HG02973 (cell line): Measurements from ENCODE around the gene RARS2.
"Not testable (repeated sequence)": the region's sequence is repeated elsewhere in the genome, so short reads cannot be mapped to it uniquely, and the experiment has no call there.

Experiments used
- ATAC-seq: cut with Tn5 transposase; IDR thresholded peaks from one replicate; pipeline ENCODE4 v1.9.1; 2021; ENCODE audit warnings: moderate library complexity; ENCODE audit not compliant: unreplicated experiment

The RARS2 gene, protein sequence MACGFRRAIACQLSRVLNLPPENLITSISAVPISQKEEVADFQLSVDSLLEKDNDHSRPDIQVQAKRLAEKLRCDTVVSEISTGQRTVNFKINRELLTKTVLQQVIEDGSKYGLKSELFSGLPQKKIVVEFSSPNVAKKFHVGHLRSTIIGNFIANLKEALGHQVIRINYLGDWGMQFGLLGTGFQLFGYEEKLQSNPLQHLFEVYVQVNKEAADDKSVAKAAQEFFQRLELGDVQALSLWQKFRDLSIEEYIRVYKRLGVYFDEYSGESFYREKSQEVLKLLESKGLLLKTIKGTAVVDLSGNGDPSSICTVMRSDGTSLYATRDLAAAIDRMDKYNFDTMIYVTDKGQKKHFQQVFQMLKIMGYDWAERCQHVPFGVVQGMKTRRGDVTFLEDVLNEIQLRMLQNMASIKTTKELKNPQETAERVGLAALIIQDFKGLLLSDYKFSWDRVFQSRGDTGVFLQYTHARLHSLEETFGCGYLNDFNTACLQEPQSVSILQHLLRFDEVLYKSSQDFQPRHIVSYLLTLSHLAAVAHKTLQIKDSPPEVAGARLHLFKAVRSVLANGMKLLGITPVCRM

DNA sequence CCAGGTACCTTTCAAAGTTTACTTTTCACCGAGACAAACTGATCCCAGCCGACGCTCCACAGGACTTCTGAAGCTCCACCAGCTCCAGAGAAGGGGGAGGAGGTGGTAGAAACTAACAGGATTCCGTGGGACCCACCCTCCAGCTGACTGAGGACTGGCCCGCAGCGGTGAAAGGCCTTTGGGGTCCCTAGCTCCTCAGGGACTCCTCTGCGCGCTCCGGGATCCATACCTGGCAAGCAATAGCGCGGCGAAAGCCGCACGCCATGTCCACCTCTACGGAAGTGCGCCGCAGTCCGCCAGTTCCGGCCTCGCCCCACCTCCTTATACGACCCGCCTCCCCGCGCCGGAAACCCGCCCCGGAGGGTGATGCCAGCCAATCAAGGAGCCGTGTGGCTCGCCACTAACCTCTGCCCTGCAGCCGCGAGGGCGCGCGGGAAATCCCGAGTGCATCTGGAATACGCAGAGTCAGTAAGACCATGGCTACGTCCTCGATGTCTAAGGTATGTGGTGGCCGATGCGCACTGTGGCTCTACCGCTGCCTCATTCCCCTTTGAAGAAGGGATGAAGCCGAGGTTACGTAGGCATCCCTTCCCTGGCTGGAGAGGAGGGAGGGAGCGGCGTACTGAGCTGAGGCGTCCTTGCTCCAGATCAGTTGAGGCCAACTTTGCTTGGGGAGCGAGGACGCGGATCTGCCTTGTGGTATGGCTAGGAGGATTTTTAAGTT lies at the start of gene RARS2, which contains the start of gene ORC3:
TSS of gene RARS2 (minus strand) at position 295 of the 724 bp plus-strand sequence. CDS start at position 265, 30 bp downstream.
TSS of gene ORC3 (plus strand) at position 443 of the 724 bp plus-strand sequence. CDS start at position 477, 34 bp downstream.
- ATAC-seq, result peak; percentile 100

DNA sequence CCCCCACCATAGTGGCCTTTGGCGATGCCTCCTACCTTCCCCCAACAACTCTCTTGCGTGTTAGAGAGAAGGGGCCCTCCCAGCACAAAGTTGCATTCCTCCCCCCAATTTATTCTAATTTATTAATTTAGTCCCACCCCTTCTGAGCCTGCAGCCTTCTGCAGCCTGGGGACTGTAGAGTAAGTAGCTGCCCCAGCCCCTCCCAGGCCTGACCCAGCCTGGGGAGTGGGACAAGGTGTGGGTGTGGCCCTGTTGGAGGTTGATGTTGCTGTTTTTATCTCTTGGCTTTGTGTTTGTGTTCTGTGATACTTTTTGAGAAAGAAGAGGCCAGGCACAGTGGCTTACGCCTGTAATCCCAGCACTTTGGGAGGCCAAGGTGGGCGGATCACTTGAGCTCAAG lies 49.6 kb upstream of the RARS2 start:
- no peak for ATAC-seq

DNA sequence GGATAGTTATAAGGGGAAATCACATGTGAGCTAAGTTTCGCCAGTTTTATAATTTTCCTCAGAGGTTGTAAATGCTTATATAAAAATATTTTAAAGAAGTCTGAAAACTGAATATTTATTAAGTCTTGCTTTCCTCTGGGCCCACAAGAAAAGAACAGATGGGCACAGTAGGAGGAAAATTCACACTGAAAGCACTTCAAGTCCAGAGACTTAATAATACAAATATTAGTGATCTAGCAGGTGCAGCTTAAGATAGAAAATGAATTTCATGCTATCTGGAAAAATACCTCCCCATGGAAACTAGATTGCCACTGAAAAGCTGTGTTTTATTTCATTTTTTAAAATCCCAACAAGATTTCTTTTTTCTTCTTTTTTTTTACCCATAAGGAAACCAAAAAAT lies 47.3 kb upstream of the RARS2 start:
- ATAC-seq, result no peak

GRCh38 chr6:87636315-87636714 lies 46.5 kb upstream of the RARS2 start:
- ATAC-seq, result no peak

GRCh38 chr6:87633851-87634250 lies 44.1 kb upstream of the RARS2 start:
- ATAC-seq, result no peak

DNA sequence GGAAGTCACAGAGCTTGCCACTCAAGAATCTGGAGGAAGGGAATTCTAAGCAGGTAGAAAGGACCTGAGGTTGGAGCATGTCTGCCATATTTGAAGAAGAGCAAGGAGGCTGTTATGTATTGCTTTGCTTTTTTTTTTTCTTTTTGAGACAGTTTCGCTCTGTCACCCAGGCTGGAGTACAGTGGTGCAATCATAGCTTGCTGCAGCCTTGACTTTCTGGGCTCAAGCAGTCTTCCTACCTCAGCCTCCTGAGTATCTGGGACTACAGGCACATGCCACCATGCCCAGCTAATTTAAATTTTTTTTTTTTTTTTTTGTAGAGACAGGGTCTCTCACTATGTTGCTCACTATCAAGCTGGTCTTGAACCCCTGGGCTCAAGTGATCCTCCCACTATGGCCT lies 41.0 kb upstream of the RARS2 start:
- ATAC-seq, result no peak

- ATAC-seq, result no peak
Measured at GRCh38 chr6:87628881-87629280, 39.1 kb upstream of the RARS2 start.

DNA sequence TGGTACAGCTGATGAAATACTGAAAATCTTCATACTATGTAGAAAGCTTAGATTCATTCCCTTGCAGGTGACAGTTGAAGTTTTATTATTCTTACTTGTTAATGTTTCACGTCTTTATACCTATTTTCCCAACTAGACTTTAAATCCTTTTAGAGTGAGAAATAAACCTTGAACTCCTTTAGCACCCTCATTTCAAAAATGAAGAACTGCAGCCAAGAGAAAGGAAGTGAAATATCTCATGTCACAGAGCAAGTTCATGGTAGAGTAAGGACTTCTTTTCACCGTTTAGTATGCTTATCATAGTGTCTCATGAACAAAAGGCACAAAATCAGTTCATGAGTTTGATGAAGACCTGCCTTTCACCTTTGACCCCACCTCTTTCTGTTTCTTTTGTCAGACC lies 38.6 kb upstream of the RARS2 start:
- ATAC-seq, result no peak

DNA sequence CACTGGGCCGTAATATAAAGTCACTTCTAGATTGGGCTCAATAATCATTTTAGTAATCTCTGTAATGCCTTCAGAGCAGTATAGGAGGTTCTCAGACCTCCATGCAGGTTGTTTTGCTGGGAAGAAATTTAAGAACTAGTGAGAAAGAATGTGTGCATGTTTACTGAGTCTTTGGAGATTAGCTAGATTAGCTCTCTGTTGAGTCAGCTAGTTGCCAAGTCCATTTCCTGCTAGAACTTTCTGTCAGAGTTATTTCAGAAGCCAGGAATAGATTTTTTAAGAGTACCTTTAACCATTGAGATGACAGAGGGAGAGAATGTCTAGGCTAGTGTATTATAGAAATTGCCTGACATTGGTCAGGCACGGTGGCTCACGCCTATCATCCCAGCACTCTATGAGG lies 33.5 kb upstream of the RARS2 start:
- no peak for ATAC-seq

GRCh38 chr6:87618531-87618930 lies 28.7 kb upstream of the RARS2 start:
- no peak for ATAC-seq

DNA sequence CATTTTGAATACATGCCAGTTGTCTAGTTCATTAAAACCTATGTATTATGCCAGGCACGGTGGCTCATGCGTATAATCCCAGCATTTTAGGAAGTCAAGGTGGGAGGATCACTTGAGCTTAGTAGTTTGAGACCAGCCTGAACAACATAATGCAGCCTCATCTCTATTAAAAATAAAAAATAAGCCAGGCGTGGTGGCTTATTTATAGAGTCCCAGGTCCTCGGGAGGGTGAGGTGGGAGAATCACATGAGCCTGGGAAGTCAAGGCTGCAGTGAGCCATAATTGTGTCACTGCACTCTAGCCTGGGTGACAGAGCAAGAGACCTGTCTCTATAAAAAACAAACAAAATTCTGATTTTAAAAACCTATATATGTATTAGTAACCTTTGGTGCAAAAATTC lies 27.6 kb upstream of the RARS2 start:
- ATAC-seq, result no peak

DNA sequence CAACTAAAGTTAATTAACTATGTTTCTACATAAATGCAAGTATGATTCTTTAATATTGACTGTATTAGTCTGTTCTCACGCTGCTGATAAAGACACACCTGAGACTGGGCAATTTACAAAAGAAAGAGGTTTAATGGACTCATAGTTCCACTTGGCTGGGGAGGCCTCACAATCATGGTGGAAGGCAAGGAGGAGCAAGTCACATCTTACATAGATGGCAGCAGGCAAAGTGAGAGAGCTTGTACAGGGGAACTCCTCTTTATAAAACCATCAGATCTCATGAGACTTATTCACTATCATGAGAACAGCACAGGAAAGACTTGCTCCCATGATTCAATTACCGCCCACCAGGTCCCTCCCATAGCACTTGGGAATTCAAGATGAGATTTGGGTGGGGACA lies 23.2 kb upstream of the RARS2 start:
- not testable (repeated sequence) for ATAC-seq

- ATAC-seq, result no peak
Measured at GRCh38 chr6:87608802-87609201, 19.0 kb upstream of the RARS2 start.

GRCh38 chr6:87606199-87606598 lies 16.4 kb upstream of the RARS2 start:
- no peak for ATAC-seq

DNA sequence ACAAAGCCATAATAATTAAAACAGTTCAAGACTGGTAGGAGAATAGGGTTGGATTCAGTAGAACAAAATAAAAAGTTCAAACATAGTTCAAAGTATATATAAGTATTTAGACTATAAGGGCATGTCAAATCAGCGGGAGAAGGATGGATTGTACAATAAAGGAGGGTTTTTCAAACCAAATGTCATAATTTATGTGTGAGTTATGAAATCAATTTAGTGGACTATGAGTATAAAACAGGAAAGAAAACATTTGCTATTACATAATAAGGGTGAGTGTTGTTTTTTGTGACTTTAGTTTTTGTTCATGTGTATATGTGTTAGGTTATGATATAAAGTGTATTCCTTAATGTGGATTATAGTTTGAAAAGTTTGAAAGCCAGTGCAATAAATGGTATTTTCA lies 10.8 kb upstream of the RARS2 start:
- ATAC-seq, result no peak

DNA sequence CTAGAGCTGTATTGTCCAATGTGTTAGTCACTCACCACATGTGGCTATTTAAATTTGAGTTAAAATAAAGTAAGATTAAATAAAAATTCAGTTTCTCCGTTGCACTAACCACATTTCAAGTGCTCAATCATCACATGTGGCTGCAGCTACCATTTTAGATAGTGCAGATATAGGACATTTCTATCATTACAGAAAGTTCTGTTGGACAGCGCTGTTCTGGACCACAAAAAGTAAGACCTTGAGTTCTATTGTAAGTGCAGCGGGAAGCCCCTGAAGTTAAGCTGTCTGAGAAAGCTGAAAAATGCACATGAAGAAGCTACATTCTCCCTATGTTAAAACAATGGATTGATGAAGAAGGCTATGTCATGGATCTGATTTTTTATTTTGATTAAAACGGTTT lies 1.2 kb upstream of the RARS2 start:
- no peak for ATAC-seq

- ATAC-seq, result peak; percentile 2
Measured at GRCh38 chr6:87590417-87590880, 662 bp upstream of the RARS2 start.

- no peak for ATAC-seq
Measured at GRCh38 chr6:87588756-87589407, 905 bp downstream of the RARS2 start.

DNA sequence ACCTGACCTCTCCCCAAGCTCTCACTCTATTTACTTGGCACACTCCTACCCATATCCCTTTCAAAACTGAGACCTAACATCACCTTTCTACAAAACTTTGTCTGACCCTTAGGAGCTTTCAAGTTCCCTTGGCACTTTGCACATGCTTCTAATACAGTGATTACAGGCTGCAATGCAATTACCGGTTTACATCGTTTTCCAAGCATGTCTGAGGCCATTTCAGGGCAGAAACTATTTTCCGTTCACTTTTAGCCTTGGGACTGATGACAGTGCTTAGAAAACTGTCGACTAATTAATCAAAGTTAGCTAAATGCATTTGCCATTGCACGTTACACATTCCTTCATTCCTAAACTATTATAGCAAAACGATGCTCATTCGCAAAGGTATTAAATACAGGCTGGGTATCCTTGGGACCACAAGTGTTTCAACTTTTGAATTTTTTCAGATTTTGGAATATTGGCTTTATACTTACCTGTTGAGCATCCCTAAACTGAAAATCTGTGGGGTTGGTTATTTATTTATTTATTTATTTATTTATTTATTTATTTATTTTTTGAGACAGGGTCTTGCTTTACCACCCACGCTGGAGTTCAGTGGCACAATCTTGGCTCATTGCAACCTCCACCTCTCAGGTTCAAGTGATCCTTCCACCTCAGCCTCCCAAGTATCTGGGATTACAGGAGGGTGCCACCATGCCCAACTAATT lies 3.3 kb downstream of the RARS2 start:
- no peak for ATAC-seq

GRCh38 chr6:87583822-87584221 lies 6.0 kb downstream of the RARS2 start:
- ATAC-seq, result no peak

DNA sequence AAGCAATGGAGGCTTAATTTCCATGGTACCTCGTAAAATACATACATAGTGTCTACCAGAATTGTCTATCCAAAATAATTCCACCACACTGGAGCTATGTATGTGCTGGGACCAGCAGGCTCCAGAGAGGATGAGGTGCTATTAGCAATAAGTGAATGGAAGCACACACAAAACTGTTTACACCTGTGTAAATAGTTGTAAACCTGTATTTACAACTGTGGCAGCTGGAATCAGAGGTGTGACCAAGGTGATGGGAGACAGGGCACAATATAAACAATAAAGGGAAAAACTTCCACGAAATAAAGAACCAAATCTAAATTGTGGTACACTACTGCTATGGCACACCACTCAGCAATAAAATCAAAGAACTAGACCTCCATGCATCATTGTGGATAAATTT lies 14.4 kb downstream of the RARS2 start:
- ATAC-seq, result no peak
